HL-60 (cell line): ENCODE data around the gene CASP3.
A peak's percentile ranks its signal among the peaks of the same experiment; 100 is the strongest.

Experiments
- DNase-seq, 2 experiments: peaks; one replicate each; pipeline ENCODE4 v3.0.0-alpha.2; 2010 to 2020; ENCODE audit warnings: low read depth in 1 of 2, low spot score in 1 of 2
- H3K27ac ChIP-seq: fragments of 250-450 bp; sonication (Bioruptor Pico); replicated peaks from 2 replicates; pipeline ENCODE4 v1.5.1; 2020; ENCODE audit warnings: mild to moderate bottlenecking, moderate library complexity
- H3K27me3 ChIP-seq: fragments of 250-450 bp; sonication (Bioruptor Pico); 2 replicates; pipeline ENCODE4 v1.5.1; 2021; ENCODE audit warnings: mild to moderate bottlenecking, moderate library complexity; ENCODE audit not compliant: insufficient read depth, poor library complexity, severe bottlenecking
- H3K4me3 ChIP-seq: replicated peaks from 2 replicates; pipeline ENCODE4 v1.5.1; 2011; ENCODE audit warnings: mild to moderate bottlenecking, control low read depth, low read length; ENCODE audit not compliant: insufficient read depth
- GABPA ChIP-seq: IDR thresholded peaks from 2 replicates; pipeline ENCODE4 v1.6.1; 2012; ENCODE audit warnings: low read depth
- POLR2AphosphoS5 ChIP-seq: IDR thresholded peaks from 2 replicates; pipeline ENCODE4 v1.6.1; 2012; ENCODE audit warnings: low read depth
- REST ChIP-seq: IDR thresholded peaks from 2 replicates; pipeline ENCODE4 v1.6.1; 2012; ENCODE audit warnings: low read depth; ENCODE audit not compliant: insufficient replicate concordance
- SPI1 ChIP-seq: IDR thresholded peaks from 2 replicates; pipeline ENCODE4 v1.6.1; 2012; ENCODE audit warnings: low read depth, mild to moderate bottlenecking, borderline replicate concordance
- TF ChIP-seq, protein P1 (sequence below): IDR thresholded peaks from one replicate; pipeline ENCODE4 v1.5.1; 2011; ENCODE audit warnings: low read length, control low read depth, inconsistent platforms; ENCODE audit not compliant: insufficient read depth

CASP3 gene

DNA sequence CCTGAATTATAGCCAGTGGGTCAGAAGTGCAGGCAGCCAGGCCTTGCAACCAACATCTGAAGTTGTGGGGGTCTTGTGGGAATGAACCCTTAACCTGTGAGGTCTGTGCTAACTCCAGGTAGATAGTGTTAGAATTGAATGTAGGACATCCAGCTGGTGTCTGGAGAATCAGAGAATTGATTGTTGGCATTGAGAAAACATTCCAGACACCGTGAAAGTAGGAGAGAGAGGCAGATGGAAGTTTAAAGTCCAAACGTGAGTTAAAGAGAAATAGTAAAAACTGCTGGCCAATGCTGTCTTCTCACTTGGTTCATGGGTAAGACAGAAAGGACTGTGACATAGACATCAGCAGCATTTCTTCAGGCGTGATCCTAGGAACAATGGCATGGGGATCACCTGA lies 27.7 kb downstream of the CASP3 start:
- no peak for TF ChIP-seq REST
- no peak for TF ChIP-seq GABPA
- TF ChIP-seq POLR2AphosphoS5: no peak
- TF ChIP-seq, protein P1, sequence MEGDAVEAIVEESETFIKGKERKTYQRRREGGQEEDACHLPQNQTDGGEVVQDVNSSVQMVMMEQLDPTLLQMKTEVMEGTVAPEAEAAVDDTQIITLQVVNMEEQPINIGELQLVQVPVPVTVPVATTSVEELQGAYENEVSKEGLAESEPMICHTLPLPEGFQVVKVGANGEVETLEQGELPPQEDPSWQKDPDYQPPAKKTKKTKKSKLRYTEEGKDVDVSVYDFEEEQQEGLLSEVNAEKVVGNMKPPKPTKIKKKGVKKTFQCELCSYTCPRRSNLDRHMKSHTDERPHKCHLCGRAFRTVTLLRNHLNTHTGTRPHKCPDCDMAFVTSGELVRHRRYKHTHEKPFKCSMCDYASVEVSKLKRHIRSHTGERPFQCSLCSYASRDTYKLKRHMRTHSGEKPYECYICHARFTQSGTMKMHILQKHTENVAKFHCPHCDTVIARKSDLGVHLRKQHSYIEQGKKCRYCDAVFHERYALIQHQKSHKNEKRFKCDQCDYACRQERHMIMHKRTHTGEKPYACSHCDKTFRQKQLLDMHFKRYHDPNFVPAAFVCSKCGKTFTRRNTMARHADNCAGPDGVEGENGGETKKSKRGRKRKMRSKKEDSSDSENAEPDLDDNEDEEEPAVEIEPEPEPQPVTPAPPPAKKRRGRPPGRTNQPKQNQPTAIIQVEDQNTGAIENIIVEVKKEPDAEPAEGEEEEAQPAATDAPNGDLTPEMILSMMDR: no peak
- Histone ChIP-seq H3K4me3 (no peak overlapping the region), H3K27ac (no peak overlapping the region), H3K27me3 (no peaks in the 10 kb centered on the region)
- DNase-seq: no peak

DNA sequence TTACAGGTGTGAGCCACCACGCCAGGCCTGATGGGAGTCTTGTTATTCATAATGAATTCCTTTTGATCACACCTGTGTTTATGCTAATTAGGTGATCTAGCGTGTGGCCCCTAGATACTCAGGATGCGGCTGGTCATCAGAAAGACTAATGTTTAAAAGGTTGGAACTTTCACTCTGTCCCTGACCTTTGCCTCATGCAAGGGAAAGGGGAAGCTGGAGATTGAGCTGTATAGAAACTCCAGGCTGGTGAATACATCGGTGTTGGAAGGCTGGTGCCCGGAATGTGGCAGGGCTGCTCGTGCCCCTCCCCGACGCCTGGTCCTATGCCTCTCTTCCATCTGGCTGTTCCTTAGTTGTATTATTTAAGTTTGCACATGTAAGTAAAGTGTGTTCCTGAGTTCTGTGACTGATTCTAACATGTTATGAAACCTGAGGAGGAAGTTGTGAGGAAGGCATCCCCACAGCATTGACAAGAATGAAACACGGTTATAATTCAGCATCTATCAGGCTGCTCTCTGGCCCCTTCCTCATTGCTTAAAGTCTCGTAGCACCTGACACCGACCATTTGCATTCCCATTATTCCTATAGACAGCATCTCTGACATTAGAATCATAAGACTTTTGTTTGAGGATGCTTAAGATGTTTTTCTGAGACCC lies 28.9 kb downstream of the CASP3 start:
- DNase-seq: peak in 1 of 2 experiments; percentile 14
- TF ChIP-seq GABPA (no peak), SPI1 (no peak), POLR2AphosphoS5 (no peak), REST (no peak)
- TF ChIP-seq, protein P1: no peak
- Histone ChIP-seq H3K27ac (no peak overlapping the region), H3K27me3 (no peaks in the 10 kb centered on the region), H3K4me3 (no peak overlapping the region)

- H3K27ac ChIP-seq: no peak overlapping the region
- DNase-seq: no peak
- TF ChIP-seq, protein P1: no peak
- TF ChIP-seq REST: no peak
- TF ChIP-seq SPI1: no peak
- TF ChIP-seq GABPA: no peak
- TF ChIP-seq POLR2AphosphoS5: no peak
- H3K27me3 ChIP-seq: no peaks in the 10 kb centered on the region
- H3K4me3 ChIP-seq: no peak overlapping the region
Observed at GRCh38 chr4:184617600-184618196, 31.5 kb downstream of the CASP3 start.
